ENCODE data around the gene UAP1L1.

DNA sequence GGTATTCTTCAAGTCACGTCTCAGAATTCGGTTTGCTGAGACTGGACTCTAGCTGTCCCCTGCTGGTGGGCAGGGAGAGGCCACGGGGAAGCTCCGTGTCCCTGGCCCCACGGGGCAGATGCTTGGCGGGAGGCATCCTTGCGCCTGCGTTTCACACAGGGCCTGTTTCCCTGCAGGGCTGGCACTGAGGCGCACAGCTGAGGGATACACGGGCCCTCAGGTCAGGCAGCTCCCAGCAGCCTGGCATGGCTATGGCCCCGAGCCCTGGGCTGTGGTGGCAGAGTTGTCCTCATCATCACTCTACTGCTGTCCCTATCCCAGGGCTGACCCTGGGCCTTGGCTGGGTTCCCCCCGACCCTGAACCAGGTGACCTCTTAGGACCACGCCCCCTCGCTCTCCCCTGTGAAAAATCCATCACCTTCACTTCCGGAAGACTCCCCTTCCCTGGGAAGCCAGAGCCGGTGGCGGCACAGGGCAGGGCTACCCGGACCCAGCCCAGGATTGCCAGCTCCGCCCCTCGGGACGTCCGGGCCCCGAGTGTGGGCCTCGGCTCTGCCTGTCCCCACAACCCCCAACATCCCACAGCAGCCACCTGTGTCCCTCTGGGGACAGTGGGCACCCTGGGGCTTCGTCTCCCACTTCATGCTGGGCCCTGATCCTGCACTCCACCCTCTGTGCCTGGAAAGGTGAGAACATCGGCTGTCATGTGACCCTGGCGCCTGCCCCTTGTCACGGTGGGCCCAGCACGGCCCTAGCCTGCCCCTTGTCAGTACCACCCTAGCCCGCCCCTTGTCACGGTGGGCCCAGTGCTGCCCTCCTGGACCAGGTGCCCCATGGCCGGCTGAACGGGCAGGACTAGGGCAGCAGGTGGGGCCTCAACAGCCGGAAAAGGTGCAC is 32.2 kb downstream of the UAP1L1 start:
- TF ChIP-seq, protein P1, sequence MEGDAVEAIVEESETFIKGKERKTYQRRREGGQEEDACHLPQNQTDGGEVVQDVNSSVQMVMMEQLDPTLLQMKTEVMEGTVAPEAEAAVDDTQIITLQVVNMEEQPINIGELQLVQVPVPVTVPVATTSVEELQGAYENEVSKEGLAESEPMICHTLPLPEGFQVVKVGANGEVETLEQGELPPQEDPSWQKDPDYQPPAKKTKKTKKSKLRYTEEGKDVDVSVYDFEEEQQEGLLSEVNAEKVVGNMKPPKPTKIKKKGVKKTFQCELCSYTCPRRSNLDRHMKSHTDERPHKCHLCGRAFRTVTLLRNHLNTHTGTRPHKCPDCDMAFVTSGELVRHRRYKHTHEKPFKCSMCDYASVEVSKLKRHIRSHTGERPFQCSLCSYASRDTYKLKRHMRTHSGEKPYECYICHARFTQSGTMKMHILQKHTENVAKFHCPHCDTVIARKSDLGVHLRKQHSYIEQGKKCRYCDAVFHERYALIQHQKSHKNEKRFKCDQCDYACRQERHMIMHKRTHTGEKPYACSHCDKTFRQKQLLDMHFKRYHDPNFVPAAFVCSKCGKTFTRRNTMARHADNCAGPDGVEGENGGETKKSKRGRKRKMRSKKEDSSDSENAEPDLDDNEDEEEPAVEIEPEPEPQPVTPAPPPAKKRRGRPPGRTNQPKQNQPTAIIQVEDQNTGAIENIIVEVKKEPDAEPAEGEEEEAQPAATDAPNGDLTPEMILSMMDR (IDR thresholded peaks at IDR 0.05): no peak
- no peak for TF ChIP-seq POLR2A (IDR thresholded peaks at IDR 0.05)
- no peak for TF ChIP-seq POLR2AphosphoS5 (IDR thresholded peaks at IDR 0.05)
- no peak for TF ChIP-seq EP300 (IDR thresholded peaks at IDR 0.05)
